Airway epithelial cell (primary cell): Measurements from ENCODE around the gene MEX3B. TPM values are rescaled to one million over a fixed set of nuclear protein-coding genes. Genes with fewer than 3 reads are reported as not detected.

Source experiments
- total RNA-seq: library from RNA; depleted of rRNA; stranded (reverse); fragments of >200 nt; gene quantifications from 2 replicates; pipeline ENCODE4 v1.2.3, GENCODE V29; 2015

Gene MEX3B
- 2.0 and 3.4 TPM in 2 replicates for total RNA-seq

DNA sequence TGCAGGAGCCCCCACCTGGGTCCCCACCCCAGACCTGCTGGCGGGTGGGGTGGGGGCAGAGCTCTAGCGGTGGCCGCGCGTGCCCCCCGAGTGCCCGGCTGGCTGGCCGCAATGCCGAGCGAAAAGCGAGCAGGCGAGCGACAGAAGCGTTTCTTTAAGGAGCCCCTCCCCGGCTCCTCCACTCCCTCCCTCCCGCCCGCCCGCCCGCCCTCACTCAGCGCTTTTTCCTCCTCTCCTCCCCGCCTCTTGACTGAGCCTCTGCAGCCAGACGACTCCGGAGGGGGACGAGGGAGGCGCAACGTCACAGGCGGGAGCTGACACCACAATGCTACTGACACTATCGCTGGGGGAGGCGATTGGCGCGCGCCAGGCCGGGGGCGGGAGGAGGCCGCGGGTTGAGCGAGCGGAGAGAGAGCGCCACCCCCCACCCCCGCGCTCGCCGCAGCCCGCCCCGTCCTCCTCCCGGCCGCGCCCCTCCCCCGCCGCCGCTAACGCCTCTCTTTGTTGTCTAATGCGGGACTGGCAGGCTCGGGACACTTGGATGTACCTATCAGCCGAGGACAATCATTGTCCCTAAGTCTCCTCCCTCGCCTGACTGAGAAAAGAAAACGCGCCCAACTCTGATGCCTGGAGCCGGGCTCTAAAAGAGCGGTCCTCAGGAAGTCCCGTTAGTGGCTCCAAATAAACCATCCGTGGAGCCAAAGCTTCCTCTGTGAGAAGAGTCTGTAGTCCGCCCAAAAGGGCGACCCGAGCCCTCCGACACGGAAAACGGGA is at the start of gene MEX3B:
MEX3B (minus strand) TSS at position 127 of the 774 bp plus-strand sequence. CDS start 313 bp downstream, outside the sequence.

Other genes starting within 250 kb of the MEX3B start
- gene EFL1, start 216.7 kb upstream of the MEX3B start, total RNA-seq = 11.1 and 11.9 TPM in 2 replicates
- 0.49 and 1.1 TPM in 2 replicates for gene SAXO2, start 216.8 kb upstream of the MEX3B start, total RNA-seq